Parathyroid adenoma (tissue), 2 donors: ENCODE results near the gene ZNF804A.

Experiments
- H2AFZ ChIP-seq: fragments of 300-600 bp; sonication (generic); one replicate; pipeline ENCODE4 v1.7.0; 2017; ENCODE audit warnings: antibody characterized with exemption, mild to moderate bottlenecking
- H3K27ac ChIP-seq: fragments of 300-600 bp; sonication (generic); one replicate; pipeline ENCODE4 v1.7.0; 2017
- H3K27me3 ChIP-seq: fragments of 300-600 bp; sonication (generic); one replicate; pipeline ENCODE4 v1.7.0; 2017; ENCODE audit warnings: low read length; ENCODE audit not compliant: control insufficient read depth, insufficient read depth
- H3K36me3 ChIP-seq: fragments of 300-600 bp; sonication (generic); one replicate; pipeline ENCODE4 v1.7.0; 2017; ENCODE audit warnings: low read length; ENCODE audit not compliant: control insufficient read depth, insufficient read depth
- H3K4me1 ChIP-seq: fragments of 300-600 bp; sonication (generic); one replicate; pipeline ENCODE4 v1.7.0; 2017; ENCODE audit warnings: control low read depth
- H3K4me2 ChIP-seq: fragments of 300-600 bp; sonication (generic); one replicate; pipeline ENCODE4 v1.7.0; 2017; ENCODE audit warnings: low read length
- H3K4me3 ChIP-seq: fragments of 300-600 bp; sonication (generic); one replicate; pipeline ENCODE4 v1.7.0; 2017; ENCODE audit warnings: low read depth, low read length
- H3K79me2 ChIP-seq: fragments of 300-600 bp; sonication (generic); one replicate; pipeline ENCODE4 v1.7.0; 2017; ENCODE audit warnings: control low read depth
- H3K9ac ChIP-seq: fragments of 300-600 bp; sonication (generic); one replicate; pipeline ENCODE4 v1.7.0; 2017; ENCODE audit warnings: mild to moderate bottlenecking
- H3K9me3 ChIP-seq: fragments of 300-600 bp; sonication (generic); one replicate; pipeline ENCODE4 v1.7.0; 2017; ENCODE audit warnings: low read length; ENCODE audit not compliant: control insufficient read depth
- TF ChIP-seq, protein P1 (sequence below): fragments of 300-600 bp; sonication (generic); IDR thresholded peaks from one replicate; pipeline ENCODE4 v1.7.0; 2017; ENCODE audit warnings: antibody characterized with exemption, mild to moderate bottlenecking
- donor health status: primary hyperparathyroidism.

The ZNF804A gene

DNA sequence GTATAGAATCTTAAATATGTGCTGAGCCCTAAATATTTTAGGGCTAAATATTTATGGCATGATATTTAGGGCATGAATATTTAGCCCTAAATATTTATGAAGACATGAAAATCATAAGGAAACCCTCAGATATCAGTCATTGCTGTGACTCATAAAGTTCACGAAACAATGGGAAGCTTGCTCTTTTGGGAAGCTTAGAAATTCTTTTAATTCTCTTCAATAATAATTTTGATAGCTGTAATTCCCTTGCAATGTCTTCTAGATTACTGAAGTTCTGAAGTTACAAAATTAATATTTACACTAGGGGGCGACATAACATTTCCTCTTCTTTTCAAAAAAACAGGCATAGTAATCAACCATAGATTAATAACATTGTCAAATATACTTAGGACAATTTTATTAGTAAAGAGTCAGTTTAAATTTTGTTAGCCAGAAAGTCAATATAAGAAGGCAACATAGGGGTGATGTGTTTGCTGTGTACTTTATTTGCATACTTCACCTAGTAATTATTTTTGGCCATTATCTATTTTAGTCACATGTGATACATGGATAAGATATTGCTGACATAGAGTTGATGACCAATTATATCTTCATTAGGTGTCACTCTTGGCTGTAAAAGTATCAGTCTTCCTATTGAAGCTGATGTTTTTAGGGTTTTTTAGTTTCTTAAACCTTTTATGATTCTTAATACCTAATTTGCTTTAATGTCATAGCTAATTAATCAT is 13.2 kb downstream of the ZNF804A start:
- no peaks in the 10 kb centered on the region for H3K27me3 ChIP-seq
- TF ChIP-seq, protein P1, sequence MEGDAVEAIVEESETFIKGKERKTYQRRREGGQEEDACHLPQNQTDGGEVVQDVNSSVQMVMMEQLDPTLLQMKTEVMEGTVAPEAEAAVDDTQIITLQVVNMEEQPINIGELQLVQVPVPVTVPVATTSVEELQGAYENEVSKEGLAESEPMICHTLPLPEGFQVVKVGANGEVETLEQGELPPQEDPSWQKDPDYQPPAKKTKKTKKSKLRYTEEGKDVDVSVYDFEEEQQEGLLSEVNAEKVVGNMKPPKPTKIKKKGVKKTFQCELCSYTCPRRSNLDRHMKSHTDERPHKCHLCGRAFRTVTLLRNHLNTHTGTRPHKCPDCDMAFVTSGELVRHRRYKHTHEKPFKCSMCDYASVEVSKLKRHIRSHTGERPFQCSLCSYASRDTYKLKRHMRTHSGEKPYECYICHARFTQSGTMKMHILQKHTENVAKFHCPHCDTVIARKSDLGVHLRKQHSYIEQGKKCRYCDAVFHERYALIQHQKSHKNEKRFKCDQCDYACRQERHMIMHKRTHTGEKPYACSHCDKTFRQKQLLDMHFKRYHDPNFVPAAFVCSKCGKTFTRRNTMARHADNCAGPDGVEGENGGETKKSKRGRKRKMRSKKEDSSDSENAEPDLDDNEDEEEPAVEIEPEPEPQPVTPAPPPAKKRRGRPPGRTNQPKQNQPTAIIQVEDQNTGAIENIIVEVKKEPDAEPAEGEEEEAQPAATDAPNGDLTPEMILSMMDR = no peak

DNA sequence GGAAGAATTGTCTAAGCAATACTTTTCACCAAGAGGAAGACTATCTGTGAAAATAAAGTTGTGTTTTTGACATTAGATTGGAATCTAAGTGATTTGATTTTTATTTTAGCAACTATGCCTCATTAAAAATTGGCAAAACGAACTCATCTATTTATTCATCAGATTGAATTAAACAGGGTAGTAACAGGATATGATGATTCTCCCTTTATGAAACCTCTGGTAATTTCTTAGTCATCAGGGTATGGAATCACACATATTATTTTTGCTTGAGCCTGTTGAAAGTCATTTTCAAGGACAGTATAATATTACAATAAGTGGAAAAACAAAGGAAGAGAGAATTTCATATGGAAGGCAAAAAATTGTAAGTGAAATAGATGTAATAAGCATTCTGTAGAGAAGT is 22.0 kb downstream of the ZNF804A start:
- Histone ChIP-seq H3K27ac (no peak overlapping the region), H3K36me3 (no peaks in the 10 kb centered on the region), H3K9me3 (no peaks in the 10 kb centered on the region), H3K9ac (no peak overlapping the region), H3K27me3 (no peaks in the 10 kb centered on the region), H3K4me1 (no peaks in the 10 kb centered on the region), H2AFZ (no peak overlapping the region), H3K79me2 (no peaks in the 10 kb centered on the region), H3K4me3 (no peak overlapping the region), H3K4me2 (no peak overlapping the region)
- TF ChIP-seq, protein P1 = no peak

More for the DNA sequence above, 13.2 kb downstream of the ZNF804A start:
- Histone ChIP-seq H2AFZ (no peak overlapping the region), H3K4me1 (no peaks in the 10 kb centered on the region), H3K79me2 (no peaks in the 10 kb centered on the region), H3K4me3 (no peak overlapping the region), H3K36me3 (no peaks in the 10 kb centered on the region), H3K9me3 (no peaks in the 10 kb centered on the region), H3K4me2 (no peak overlapping the region), H3K9ac (no peak overlapping the region), H3K27ac (no peak overlapping the region)

DNA sequence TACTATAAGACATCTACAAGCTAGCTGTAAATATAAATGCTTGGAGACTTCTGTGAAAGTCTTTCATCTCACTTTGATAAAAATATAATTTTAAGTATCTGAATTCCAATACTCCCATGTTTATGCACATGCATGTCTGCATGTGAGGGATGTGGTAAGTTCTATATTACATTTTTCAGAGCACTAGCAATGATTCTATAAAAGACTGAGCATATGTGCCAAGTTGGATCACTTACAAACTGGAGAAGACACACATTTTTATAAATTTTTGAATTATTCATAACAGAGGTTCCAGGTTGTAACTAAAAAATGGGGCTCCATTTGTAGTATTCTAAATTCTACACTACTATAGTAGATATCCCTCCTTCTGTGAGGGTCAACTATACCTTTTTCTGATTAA is 26.0 kb downstream of the ZNF804A start:
- H3K36me3 ChIP-seq = no peaks in the 10 kb centered on the region
- no peak overlapping the region for H3K9ac ChIP-seq
- no peaks in the 10 kb centered on the region for H3K4me1 ChIP-seq
- no peak overlapping the region for H3K4me3 ChIP-seq
- no peak overlapping the region for H3K27ac ChIP-seq
- no peaks in the 10 kb centered on the region for H3K27me3 ChIP-seq
- H3K9me3 ChIP-seq = no peaks in the 10 kb centered on the region
- H2AFZ ChIP-seq = no peak overlapping the region
- H3K4me2 ChIP-seq = no peak overlapping the region
- TF ChIP-seq, protein P1 = no peak
- H3K79me2 ChIP-seq = no peaks in the 10 kb centered on the region

DNA sequence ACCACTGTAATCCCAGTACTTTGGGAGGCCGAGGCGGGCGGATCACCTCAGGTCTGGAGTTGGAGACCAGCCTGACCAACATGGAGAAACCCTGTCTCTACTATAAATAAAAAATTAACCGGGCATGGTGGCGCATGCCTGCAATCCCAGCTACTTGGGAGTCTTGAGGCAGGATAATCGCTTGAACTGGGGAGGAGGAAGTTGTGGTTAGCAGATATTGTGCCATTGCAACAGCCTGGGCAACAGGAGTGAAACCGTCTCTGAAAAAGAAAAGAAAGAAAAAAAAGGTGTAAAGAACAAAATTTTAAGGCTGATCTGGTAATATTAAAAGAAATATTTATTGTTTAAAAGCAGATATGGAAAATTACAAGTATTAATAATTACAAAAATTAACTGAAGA is 29.7 kb downstream of the ZNF804A start:
- no peak overlapping the region for H3K4me3 ChIP-seq
- H3K9ac ChIP-seq = no peak overlapping the region
- H3K27ac ChIP-seq = no peak overlapping the region
- no peaks in the 10 kb centered on the region for H3K79me2 ChIP-seq
- no peak overlapping the region for H3K4me2 ChIP-seq
- no peak overlapping the region for H2AFZ ChIP-seq
- no peaks in the 10 kb centered on the region for H3K36me3 ChIP-seq
- H3K27me3 ChIP-seq = no peaks in the 10 kb centered on the region
- TF ChIP-seq, protein P1 = no peak
- no peaks in the 10 kb centered on the region for H3K4me1 ChIP-seq
- H3K9me3 ChIP-seq = no peaks in the 10 kb centered on the region

DNA sequence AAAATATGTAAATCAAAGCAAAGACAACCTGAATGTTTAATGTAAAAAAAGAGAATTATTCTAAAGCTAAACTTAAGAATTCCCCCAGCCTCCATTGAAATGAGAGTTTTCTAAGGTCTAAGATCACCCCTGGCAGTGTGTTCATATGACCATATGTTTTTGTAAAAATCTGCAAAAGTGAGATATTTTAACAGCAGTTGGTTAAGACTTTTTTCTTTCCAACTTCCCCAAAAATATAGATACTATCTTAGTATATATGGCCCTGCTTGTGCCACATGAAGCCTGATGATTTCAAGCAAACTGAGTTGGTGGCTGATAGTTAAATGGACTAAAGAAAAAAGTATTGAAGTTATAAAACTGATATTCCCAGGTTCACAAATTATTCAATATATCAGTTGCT is 35.4 kb downstream of the ZNF804A start:
- H3K9me3 ChIP-seq = no peaks in the 10 kb centered on the region
- no peak overlapping the region for H3K9ac ChIP-seq
- no peak overlapping the region for H3K4me3 ChIP-seq
- no peaks in the 10 kb centered on the region for H3K4me1 ChIP-seq
- H3K27ac ChIP-seq = no peak overlapping the region
- H3K79me2 ChIP-seq = no peaks in the 10 kb centered on the region
- TF ChIP-seq, protein P1 = no peak
- H3K27me3 ChIP-seq = no peaks in the 10 kb centered on the region
- no peak overlapping the region for H3K4me2 ChIP-seq
- no peaks in the 10 kb centered on the region for H3K36me3 ChIP-seq
- H2AFZ ChIP-seq = no peak overlapping the region
